Mammary epithelial cell (primary cell): ENCODE data around the gene MAD1L1.

ENCODE experiments used
- EZH2 ChIP-seq: IDR thresholded peaks from 2 replicates; pipeline ENCODE4 v1.6.1; 2012; ENCODE audit warnings: low read length, inconsistent platforms, borderline replicate concordance
- TF ChIP-seq, protein P1 (sequence below), 2 donors: IDR thresholded peaks in 1 of 2; conservative IDR thresholded peaks in 1 of 2; 2 replicates each; pipeline ENCODE4 v1.5.1; 2011 to 2012; ENCODE audit warnings: inconsistent platforms in 2 of 2, low read length in 2 of 2, mild to moderate bottlenecking in 2 of 2, control low read depth in 1 of 2, low read depth in 1 of 2; ENCODE audit not compliant: insufficient read depth in 1 of 2; ENCODE audit errors: extremely low read depth in 1 of 2

DNA sequence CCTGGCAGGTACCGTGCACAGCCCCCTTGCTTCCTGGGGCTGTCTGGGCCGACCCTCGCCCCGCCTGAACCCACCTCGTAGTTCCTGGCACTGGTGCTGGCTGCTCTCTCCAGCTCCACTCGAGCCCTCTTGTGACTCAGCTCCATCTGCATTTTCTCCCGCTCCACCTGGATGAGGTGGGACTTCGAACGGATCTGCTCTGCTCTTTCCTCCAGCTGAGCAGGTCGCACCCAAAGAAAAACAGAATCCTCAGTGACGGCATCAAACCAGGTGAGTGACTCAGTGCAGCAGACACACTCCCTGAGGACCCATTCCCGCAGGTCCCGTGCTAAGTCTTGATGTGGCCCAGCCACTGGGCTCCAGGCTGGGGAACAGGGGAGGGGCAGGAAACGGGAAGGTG, 7.4 kb downstream of the MAD1L1 start:
- TF ChIP-seq, protein P1, sequence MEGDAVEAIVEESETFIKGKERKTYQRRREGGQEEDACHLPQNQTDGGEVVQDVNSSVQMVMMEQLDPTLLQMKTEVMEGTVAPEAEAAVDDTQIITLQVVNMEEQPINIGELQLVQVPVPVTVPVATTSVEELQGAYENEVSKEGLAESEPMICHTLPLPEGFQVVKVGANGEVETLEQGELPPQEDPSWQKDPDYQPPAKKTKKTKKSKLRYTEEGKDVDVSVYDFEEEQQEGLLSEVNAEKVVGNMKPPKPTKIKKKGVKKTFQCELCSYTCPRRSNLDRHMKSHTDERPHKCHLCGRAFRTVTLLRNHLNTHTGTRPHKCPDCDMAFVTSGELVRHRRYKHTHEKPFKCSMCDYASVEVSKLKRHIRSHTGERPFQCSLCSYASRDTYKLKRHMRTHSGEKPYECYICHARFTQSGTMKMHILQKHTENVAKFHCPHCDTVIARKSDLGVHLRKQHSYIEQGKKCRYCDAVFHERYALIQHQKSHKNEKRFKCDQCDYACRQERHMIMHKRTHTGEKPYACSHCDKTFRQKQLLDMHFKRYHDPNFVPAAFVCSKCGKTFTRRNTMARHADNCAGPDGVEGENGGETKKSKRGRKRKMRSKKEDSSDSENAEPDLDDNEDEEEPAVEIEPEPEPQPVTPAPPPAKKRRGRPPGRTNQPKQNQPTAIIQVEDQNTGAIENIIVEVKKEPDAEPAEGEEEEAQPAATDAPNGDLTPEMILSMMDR (conservative IDR thresholded peaks at IDR 0.05 in 1 of 2, IDR thresholded peaks at IDR 0.05 in 1 of 2; ENCODE audit: extremely low read depth in 1 of 2, insufficient read depth in 1 of 2, low read depth in 1 of 2, low read length in 2 of 2), result no peak
- no peak for TF ChIP-seq EZH2
